ENCODE results near the gene CTXND2.
"Not testable (repeated sequence)": the region's sequence is repeated elsewhere in the genome, so short reads cannot be mapped to it uniquely, and the experiment has no call there.

The CTXND2 gene

DNA sequence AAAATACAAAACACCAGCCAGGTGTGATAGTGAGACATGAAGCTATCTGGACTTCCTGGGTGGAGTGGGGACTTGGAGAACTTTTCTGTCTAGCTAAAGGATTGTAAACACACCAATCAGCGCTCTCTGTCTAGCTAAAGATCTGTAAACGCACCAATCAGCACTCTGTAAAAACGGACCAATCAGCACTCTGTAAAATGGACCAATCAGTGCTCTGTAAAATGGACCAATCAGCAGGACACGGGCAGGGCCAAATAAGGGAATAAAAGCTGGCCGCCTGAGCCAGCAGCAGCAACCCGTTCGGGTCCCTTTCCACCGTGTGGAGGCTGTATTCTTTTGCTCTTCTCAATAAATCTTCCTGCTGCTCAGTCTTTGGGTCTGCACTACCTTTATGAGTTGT is 12.9 kb downstream of the CTXND2 start:
- not testable (repeated sequence) for H3K4ac ChIP-seq (ENCODE audit: low read length); H2BK120ac ChIP-seq (ENCODE audit: low read depth, low read length); H3K9ac ChIP-seq (ENCODE audit: low read depth, low read length, poor library complexity); H3K4me2 ChIP-seq (ENCODE audit: insufficient read depth, low read length, poor library complexity, severe bottlenecking); H3K9me3 ChIP-seq (replicated peaks in 1 of 2; ENCODE audit: control insufficient read depth in 2 of 2, insufficient read depth in 1 of 2, low read depth in 1 of 2, low read length in 2 of 2); H3K36me3 ChIP-seq (replicated peaks in 1 of 2; ENCODE audit: control insufficient read depth in 2 of 2, insufficient read depth in 2 of 2, low read length in 2 of 2); H3K27me3 ChIP-seq (ENCODE audit: control insufficient read depth in 3 of 3, insufficient read depth in 3 of 3, low read depth in 1 of 3, low read length in 3 of 3); H3K4me1 ChIP-seq (ENCODE audit: control insufficient read depth in 2 of 2, insufficient read depth in 1 of 2, low read depth in 1 of 2, low read length in 2 of 2); H4K8ac ChIP-seq (ENCODE audit: low read depth, low read length); H2BK15ac ChIP-seq (ENCODE audit: low read length); H3K79me1 ChIP-seq (ENCODE audit: low read depth, low read length); H3K4me3 ChIP-seq (ENCODE audit: low read length in 2 of 2); H3K18ac ChIP-seq (ENCODE audit: low read length); H3K27ac ChIP-seq (replicated peaks; ENCODE audit: low read length); H4K91ac ChIP-seq (ENCODE audit: low read depth, low read length, poor library complexity); H2BK5ac ChIP-seq (ENCODE audit: low read length); DNase-seq (ENCODE audit: low spot score); H2AK5ac ChIP-seq (ENCODE audit: low read depth, low read length); H3K14ac ChIP-seq (ENCODE audit: low read length); H3K23ac ChIP-seq (ENCODE audit: low read depth, low read length, poor library complexity); H2BK12ac ChIP-seq (ENCODE audit: low read length)
- H2AFZ ChIP-seq (ENCODE audit: low read length): peak overlapping the region; percentile 62
- no CpG with 5 or more reads among the region's 8 CpGs for WGBS, 2 donors (ENCODE audit: extremely low coverage in 2 of 2, insufficient read length in 2 of 2, insufficient replicate concordance in 1 of 2)

DNA sequence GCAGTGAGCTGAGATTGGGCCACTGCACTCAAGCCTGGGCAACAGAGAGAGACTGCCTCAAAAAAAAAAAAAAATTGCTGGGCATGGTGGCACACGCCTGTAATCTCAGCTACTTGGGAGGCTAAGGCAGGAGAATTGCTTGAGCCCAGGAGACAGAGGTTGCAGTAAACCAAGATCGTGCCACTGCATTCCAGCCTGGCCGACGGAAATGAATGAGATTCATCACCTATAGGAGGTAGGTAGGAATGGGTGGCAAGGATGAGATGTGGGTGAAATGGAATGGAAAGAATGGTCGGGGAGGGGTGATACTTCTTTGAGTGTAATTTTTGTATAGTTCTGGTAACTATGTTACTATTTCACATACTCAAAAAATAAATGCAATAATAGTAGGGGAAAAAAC is 15.4 kb downstream of the CTXND2 start:
- Histone ChIP-seq H3K27me3 (ENCODE audit: control insufficient read depth in 3 of 3, insufficient read depth in 3 of 3, low read depth in 1 of 3, low read length in 3 of 3) (peaks cover 0 to 5% (median 0%) of the 10 kb centered on the region in 3 experiments), H3K79me1 (ENCODE audit: low read depth, low read length) (no peaks in the 10 kb centered on the region), H3K4me2 (ENCODE audit: insufficient read depth, low read length, poor library complexity, severe bottlenecking) (no peak overlapping the region), H3K18ac (ENCODE audit: low read length) (no peak overlapping the region), H2BK120ac (ENCODE audit: low read depth, low read length) (no peak overlapping the region), H3K36me3 (replicated peaks in 1 of 2; ENCODE audit: control insufficient read depth in 2 of 2, insufficient read depth in 2 of 2, low read length in 2 of 2) (no peaks in the 10 kb centered on the region), H3K9ac (ENCODE audit: low read depth, low read length, poor library complexity) (no peak overlapping the region), H4K91ac (ENCODE audit: low read depth, low read length, poor library complexity) (no peak overlapping the region), H3K14ac (ENCODE audit: low read length) (no peak overlapping the region), H3K4me3 (ENCODE audit: low read length in 2 of 2) (no peak overlapping the region), H4K8ac (ENCODE audit: low read depth, low read length) (no peak overlapping the region), H3K4me1 (ENCODE audit: control insufficient read depth in 2 of 2, insufficient read depth in 1 of 2, low read depth in 1 of 2, low read length in 2 of 2) (no peaks in the 10 kb centered on the region), H3K4ac (ENCODE audit: low read length) (no peak overlapping the region), H3K23ac (ENCODE audit: low read depth, low read length, poor library complexity) (no peak overlapping the region), H2BK5ac (ENCODE audit: low read length) (no peak overlapping the region), H2AFZ (ENCODE audit: low read length) (no peak overlapping the region), H3K9me3 (replicated peaks in 1 of 2; ENCODE audit: control insufficient read depth in 2 of 2, insufficient read depth in 1 of 2, low read depth in 1 of 2, low read length in 2 of 2) (no peaks in the 10 kb centered on the region), H3K27ac (replicated peaks; ENCODE audit: low read length) (no peak overlapping the region), H2AK5ac (ENCODE audit: low read depth, low read length) (no peak overlapping the region), H2BK12ac (ENCODE audit: low read length) (no peak overlapping the region), H2BK15ac (ENCODE audit: low read length) (no peak overlapping the region)
- DNase-seq (ENCODE audit: low spot score): no peak
- WGBS, 2 donors (ENCODE audit: extremely low coverage in 2 of 2, insufficient read length in 2 of 2, insufficient replicate concordance in 1 of 2): 100% methylated on average over 1 of the region's 5 CpGs; no CpG with 5 or more reads in 1 of the 2 donors

DNA sequence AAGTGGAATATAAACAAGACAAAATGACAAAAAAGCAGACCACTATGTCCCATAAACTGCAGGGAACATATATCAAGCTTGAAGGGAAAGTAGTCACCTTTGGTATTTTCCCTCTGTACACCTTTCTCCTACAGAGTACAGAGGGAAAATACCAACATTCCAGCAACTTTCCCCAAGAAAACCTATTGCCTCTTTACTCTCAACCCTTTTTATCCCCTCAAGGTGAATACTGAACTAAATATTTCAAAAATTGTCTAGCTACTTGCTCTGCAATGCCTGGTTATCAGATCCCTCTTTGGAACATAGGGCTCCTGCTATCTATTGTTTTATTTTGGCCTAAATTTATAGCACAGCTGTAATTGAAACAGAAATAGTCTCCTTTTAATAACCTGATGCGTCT is 15.8 kb downstream of the CTXND2 start:
- no CpG with 5 or more reads among the region's 1 CpG for WGBS, 2 donors (ENCODE audit: extremely low coverage in 2 of 2, insufficient read length in 2 of 2, insufficient replicate concordance in 1 of 2)
- H3K23ac ChIP-seq (ENCODE audit: low read depth, low read length, poor library complexity): no peak overlapping the region
- H3K36me3 ChIP-seq (replicated peaks in 1 of 2; ENCODE audit: control insufficient read depth in 2 of 2, insufficient read depth in 2 of 2, low read length in 2 of 2): no peaks in the 10 kb centered on the region
- H2AFZ ChIP-seq (ENCODE audit: low read length): no peak overlapping the region
- H3K79me1 ChIP-seq (ENCODE audit: low read depth, low read length): no peaks in the 10 kb centered on the region
- no peak overlapping the region for H4K8ac ChIP-seq (ENCODE audit: low read depth, low read length)
- H3K14ac ChIP-seq (ENCODE audit: low read length): no peak overlapping the region
- H4K91ac ChIP-seq (ENCODE audit: low read depth, low read length, poor library complexity): no peak overlapping the region
- H3K4ac ChIP-seq (ENCODE audit: low read length): no peak overlapping the region
- no peak overlapping the region for H3K4me2 ChIP-seq (ENCODE audit: insufficient read depth, low read length, poor library complexity, severe bottlenecking)
- H2BK15ac ChIP-seq (ENCODE audit: low read length): no peak overlapping the region
- H2BK120ac ChIP-seq (ENCODE audit: low read depth, low read length): no peak overlapping the region
- H2BK12ac ChIP-seq (ENCODE audit: low read length): no peak overlapping the region
- no peak overlapping the region for H3K18ac ChIP-seq (ENCODE audit: low read length)
- H2AK5ac ChIP-seq (ENCODE audit: low read depth, low read length): no peak overlapping the region
- H3K27ac ChIP-seq (replicated peaks; ENCODE audit: low read length): no peak overlapping the region
- DNase-seq (ENCODE audit: low spot score): no peak
- no peaks in the 10 kb centered on the region for H3K4me1 ChIP-seq (ENCODE audit: control insufficient read depth in 2 of 2, insufficient read depth in 1 of 2, low read depth in 1 of 2, low read length in 2 of 2)
- no peaks in the 10 kb centered on the region for H3K9me3 ChIP-seq (replicated peaks in 1 of 2; ENCODE audit: control insufficient read depth in 2 of 2, insufficient read depth in 1 of 2, low read depth in 1 of 2, low read length in 2 of 2)
- H3K4me3 ChIP-seq (ENCODE audit: low read length in 2 of 2): no peak overlapping the region
- no peak overlapping the region for H2BK5ac ChIP-seq (ENCODE audit: low read length)
- peaks cover 0 to 5% (median 0%) of the 10 kb centered on the region in 3 experiments for H3K27me3 ChIP-seq (ENCODE audit: control insufficient read depth in 3 of 3, insufficient read depth in 3 of 3, low read depth in 1 of 3, low read length in 3 of 3)
- H3K9ac ChIP-seq (ENCODE audit: low read depth, low read length, poor library complexity): no peak overlapping the region

DNA sequence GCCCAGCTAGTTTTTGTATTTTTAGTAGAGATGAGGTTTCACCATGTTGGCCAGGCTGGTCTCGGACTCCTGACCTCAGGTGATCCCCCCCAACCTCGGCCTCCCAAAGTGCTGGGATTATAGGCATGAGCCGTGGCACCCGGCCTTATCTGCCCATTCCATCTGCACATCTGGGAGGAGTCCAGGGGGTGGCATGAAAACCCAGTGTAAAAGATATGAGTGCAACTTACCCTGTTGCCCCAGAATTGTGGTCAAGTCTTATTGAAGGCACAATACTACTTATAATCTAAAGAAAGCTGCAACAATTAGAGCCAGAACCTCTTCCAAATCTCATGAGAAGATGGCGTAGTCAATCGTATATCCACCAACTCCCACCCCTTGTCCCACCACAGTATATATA is 18.4 kb downstream of the CTXND2 start:
- H3K18ac ChIP-seq (ENCODE audit: low read length): no peak overlapping the region
- no peak overlapping the region for H3K4me2 ChIP-seq (ENCODE audit: insufficient read depth, low read length, poor library complexity, severe bottlenecking)
- H4K91ac ChIP-seq (ENCODE audit: low read depth, low read length, poor library complexity): no peak overlapping the region
- no peak overlapping the region for H2AFZ ChIP-seq (ENCODE audit: low read length)
- H3K9ac ChIP-seq (ENCODE audit: low read depth, low read length, poor library complexity): no peak overlapping the region
- H3K27ac ChIP-seq (replicated peaks; ENCODE audit: low read length): no peak overlapping the region
- no peak overlapping the region for H4K8ac ChIP-seq (ENCODE audit: low read depth, low read length)
- no peaks in the 10 kb centered on the region for H3K4me1 ChIP-seq (ENCODE audit: control insufficient read depth in 2 of 2, insufficient read depth in 1 of 2, low read depth in 1 of 2, low read length in 2 of 2)
- peaks cover 0 to 3% of the 10 kb centered on the region in 2 donors for H3K9me3 ChIP-seq (replicated peaks in 1 of 2; ENCODE audit: control insufficient read depth in 2 of 2, insufficient read depth in 1 of 2, low read depth in 1 of 2, low read length in 2 of 2)
- H3K4me3 ChIP-seq (ENCODE audit: low read length in 2 of 2): no peak overlapping the region
- no peaks in the 10 kb centered on the region for H3K36me3 ChIP-seq (replicated peaks in 1 of 2; ENCODE audit: control insufficient read depth in 2 of 2, insufficient read depth in 2 of 2, low read length in 2 of 2)
- H2BK12ac ChIP-seq (ENCODE audit: low read length): no peak overlapping the region
- no peak overlapping the region for H3K4ac ChIP-seq (ENCODE audit: low read length)
- H2BK5ac ChIP-seq (ENCODE audit: low read length): no peak overlapping the region
- H3K14ac ChIP-seq (ENCODE audit: low read length): no peak overlapping the region
- no peak overlapping the region for H2BK15ac ChIP-seq (ENCODE audit: low read length)
- no peaks in the 10 kb centered on the region for H3K79me1 ChIP-seq (ENCODE audit: low read depth, low read length)
- no peak overlapping the region for H2BK120ac ChIP-seq (ENCODE audit: low read depth, low read length)
- no peak for DNase-seq (ENCODE audit: low spot score)
- H2AK5ac ChIP-seq (ENCODE audit: low read depth, low read length): no peak overlapping the region
- peaks cover 0 to 5% (median 0%) of the 10 kb centered on the region in 3 experiments for H3K27me3 ChIP-seq (ENCODE audit: control insufficient read depth in 3 of 3, insufficient read depth in 3 of 3, low read depth in 1 of 3, low read length in 3 of 3)
- no peak overlapping the region for H3K23ac ChIP-seq (ENCODE audit: low read depth, low read length, poor library complexity)
- no CpG with 5 or more reads among the region's 6 CpGs for WGBS, 2 donors (ENCODE audit: extremely low coverage in 2 of 2, insufficient read length in 2 of 2, insufficient replicate concordance in 1 of 2)

Measured in neuronal stem cell (in vitro differentiated cells).